PC-9 (cell line): ENCODE data around the gene STPG1.

ENCODE experiments used
- EZH2 ChIP-seq: fragments of 200-600 bp; sonication (generic); IDR thresholded peaks from 2 replicates; pipeline ENCODE4 v1.8.0; 2017; ENCODE audit warnings: antibody characterized with exemption, low read depth
- TF ChIP-seq, protein P1 (sequence below): fragments of 200-600 bp; sonication (generic); conservative IDR thresholded peaks from 2 replicates; pipeline ENCODE4 v1.6.1; 2017; ENCODE audit warnings: mixed run types, antibody characterized with exemption, mild to moderate bottlenecking, moderate library complexity

DNA sequence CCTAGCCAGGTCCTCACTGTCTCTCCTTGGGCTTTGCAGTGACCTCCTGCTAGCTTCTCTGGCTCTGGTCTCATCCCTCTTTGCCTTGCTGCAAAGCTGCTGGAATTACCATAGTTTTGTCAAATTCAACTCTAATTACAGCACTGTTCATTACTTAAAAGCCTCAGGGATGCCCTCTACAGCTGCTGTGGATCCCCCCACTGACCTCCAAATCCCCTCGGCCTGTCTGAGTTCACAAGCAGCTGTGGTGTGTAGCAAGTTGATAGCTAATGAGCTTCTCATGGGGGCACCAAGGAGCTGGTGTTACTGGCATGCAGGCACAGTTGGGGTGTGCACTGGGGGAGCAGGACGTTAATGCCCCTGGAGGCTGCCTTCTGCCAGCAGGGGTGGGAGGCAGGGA, 26.9 kb upstream of the STPG1 start:
- TF ChIP-seq, protein P1, sequence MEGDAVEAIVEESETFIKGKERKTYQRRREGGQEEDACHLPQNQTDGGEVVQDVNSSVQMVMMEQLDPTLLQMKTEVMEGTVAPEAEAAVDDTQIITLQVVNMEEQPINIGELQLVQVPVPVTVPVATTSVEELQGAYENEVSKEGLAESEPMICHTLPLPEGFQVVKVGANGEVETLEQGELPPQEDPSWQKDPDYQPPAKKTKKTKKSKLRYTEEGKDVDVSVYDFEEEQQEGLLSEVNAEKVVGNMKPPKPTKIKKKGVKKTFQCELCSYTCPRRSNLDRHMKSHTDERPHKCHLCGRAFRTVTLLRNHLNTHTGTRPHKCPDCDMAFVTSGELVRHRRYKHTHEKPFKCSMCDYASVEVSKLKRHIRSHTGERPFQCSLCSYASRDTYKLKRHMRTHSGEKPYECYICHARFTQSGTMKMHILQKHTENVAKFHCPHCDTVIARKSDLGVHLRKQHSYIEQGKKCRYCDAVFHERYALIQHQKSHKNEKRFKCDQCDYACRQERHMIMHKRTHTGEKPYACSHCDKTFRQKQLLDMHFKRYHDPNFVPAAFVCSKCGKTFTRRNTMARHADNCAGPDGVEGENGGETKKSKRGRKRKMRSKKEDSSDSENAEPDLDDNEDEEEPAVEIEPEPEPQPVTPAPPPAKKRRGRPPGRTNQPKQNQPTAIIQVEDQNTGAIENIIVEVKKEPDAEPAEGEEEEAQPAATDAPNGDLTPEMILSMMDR: no peak
- no peak for TF ChIP-seq EZH2
